Body of pancreas (tissue), 4 donors: ENCODE data around the gene SLC25A30.

ENCODE experiments used
- POLR2A ChIP-seq, 3 donors: fragments of 450-650 bp; IDR thresholded peaks; one replicate each; pipeline ENCODE4 v1.6.1; 2016; ENCODE audit warnings: antibody characterized with exemption in 3 of 3, mild to moderate bottlenecking in 2 of 3
- TF ChIP-seq, protein P1 (sequence below), 7 experiments: fragments of 450-650 bp in 4 of 7; fragments of 200-600 bp in 3 of 7; sonication (generic) in 3 of 7; IDR thresholded peaks; one replicate each; pipeline ENCODE4 v1.5.1; 2016 to 2019; ENCODE audit warnings: antibody characterized with exemption in 7 of 7

DNA sequence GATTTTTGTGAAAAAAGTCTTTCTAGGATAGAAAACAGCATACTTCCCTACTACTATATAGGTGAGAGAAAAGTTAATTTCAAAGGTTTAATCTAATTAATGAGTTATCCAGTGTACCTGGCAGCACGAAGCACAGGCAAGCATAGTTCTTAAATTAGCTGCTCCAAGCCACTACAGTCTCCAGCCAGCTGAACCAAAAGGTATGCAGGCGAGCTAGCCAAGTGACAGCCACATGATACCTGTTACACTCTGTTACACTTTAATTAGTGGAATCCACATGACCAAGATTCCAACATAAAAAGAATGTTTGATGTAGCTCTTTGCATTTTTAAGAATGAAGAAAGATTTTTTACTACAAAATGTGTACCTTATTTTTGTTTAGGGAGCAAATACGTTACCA, 15.5 kb downstream of the SLC25A30 start:
- TF ChIP-seq, protein P1, sequence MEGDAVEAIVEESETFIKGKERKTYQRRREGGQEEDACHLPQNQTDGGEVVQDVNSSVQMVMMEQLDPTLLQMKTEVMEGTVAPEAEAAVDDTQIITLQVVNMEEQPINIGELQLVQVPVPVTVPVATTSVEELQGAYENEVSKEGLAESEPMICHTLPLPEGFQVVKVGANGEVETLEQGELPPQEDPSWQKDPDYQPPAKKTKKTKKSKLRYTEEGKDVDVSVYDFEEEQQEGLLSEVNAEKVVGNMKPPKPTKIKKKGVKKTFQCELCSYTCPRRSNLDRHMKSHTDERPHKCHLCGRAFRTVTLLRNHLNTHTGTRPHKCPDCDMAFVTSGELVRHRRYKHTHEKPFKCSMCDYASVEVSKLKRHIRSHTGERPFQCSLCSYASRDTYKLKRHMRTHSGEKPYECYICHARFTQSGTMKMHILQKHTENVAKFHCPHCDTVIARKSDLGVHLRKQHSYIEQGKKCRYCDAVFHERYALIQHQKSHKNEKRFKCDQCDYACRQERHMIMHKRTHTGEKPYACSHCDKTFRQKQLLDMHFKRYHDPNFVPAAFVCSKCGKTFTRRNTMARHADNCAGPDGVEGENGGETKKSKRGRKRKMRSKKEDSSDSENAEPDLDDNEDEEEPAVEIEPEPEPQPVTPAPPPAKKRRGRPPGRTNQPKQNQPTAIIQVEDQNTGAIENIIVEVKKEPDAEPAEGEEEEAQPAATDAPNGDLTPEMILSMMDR (IDR thresholded peaks at IDR 0.05): no peak
- no peak for TF ChIP-seq POLR2A (IDR thresholded peaks at IDR 0.05)
